ENCODE measurements around the gene COQ5.

Gene COQ5

GRCh38 chr12:120453977-120454376, 75.0 kb downstream of the COQ5 start:
- peak; percentile 59 for TF ChIP-seq CTCF (IDR thresholded peaks at IDR 0.05; ENCODE audit: low read depth, low read length)
- peaks cover 94% of the 10 kb centered on the region for H3K36me3 ChIP-seq
- no peak for DNase-seq
- H3K27ac ChIP-seq, result no peak overlapping the region
- no peaks in the 10 kb centered on the region for H3K9me3 ChIP-seq (ENCODE audit: severe bottlenecking)
- no peaks in the 10 kb centered on the region for H3K27me3 ChIP-seq (ENCODE audit: insufficient read depth, low read depth, severe bottlenecking)
- H3K4me3 ChIP-seq (ENCODE audit: low read depth, low read length), result no peak overlapping the region

Measured in WERI-Rb-1 (cell line).